Measurements from ENCODE around the gene LYPD3.

Gene LYPD3

GRCh38 chr19:43483281-43483680, 17.9 kb upstream of the LYPD3 start:
- Histone ChIP-seq H3K27me3 (replicated peaks; ENCODE audit: control insufficient read depth, insufficient read depth, low read length) (no peaks in the 10 kb centered on the region), H3K36me3 (ENCODE audit: control insufficient read depth, insufficient read depth, low read length) (no peaks in the 10 kb centered on the region), H3K4me3 (replicated peaks; ENCODE audit: low read depth, low read length) (no peak overlapping the region)
- no peak for TF ChIP-seq CTCF (IDR thresholded peaks at IDR 0.05; ENCODE audit: insufficient read depth, low read length, poor library complexity, severe bottlenecking)
- no peak for DNase-seq (ENCODE audit: extremely low read depth, insufficient read length)

GRCh38 chr19:43482193-43482592, 16.8 kb upstream of the LYPD3 start:
- H3K36me3 ChIP-seq (ENCODE audit: control insufficient read depth, insufficient read depth, low read length): no peaks in the 10 kb centered on the region
- no peak overlapping the region for H3K4me3 ChIP-seq (replicated peaks; ENCODE audit: low read depth, low read length)
- no peak for TF ChIP-seq CTCF (IDR thresholded peaks at IDR 0.05; ENCODE audit: insufficient read depth, low read length, poor library complexity, severe bottlenecking)

GRCh38 chr19:43481701-43482100, 16.3 kb upstream of the LYPD3 start:
- H3K36me3 ChIP-seq (ENCODE audit: control insufficient read depth, insufficient read depth, low read length): no peaks in the 10 kb centered on the region
- no peak for TF ChIP-seq CTCF (IDR thresholded peaks at IDR 0.05; ENCODE audit: insufficient read depth, low read length, poor library complexity, severe bottlenecking)

More at GRCh38 chr19:43482193-43482592, 16.8 kb upstream of the LYPD3 start:
- no peaks in the 10 kb centered on the region for H3K27me3 ChIP-seq (replicated peaks; ENCODE audit: control insufficient read depth, insufficient read depth, low read length)
- DNase-seq (ENCODE audit: extremely low read depth, insufficient read length): no peak

GRCh38 chr19:43480574-43480973, 15.2 kb upstream of the LYPD3 start:
- TF ChIP-seq CTCF (IDR thresholded peaks at IDR 0.05; ENCODE audit: insufficient read depth, low read length, poor library complexity, severe bottlenecking): no peak
- Histone ChIP-seq H3K36me3 (ENCODE audit: control insufficient read depth, insufficient read depth, low read length) (no peaks in the 10 kb centered on the region), H3K27me3 (replicated peaks; ENCODE audit: control insufficient read depth, insufficient read depth, low read length) (no peaks in the 10 kb centered on the region), H3K4me3 (replicated peaks; ENCODE audit: low read depth, low read length) (no peak overlapping the region)
- DNase-seq (ENCODE audit: extremely low read depth, insufficient read length): no peak

More at GRCh38 chr19:43481701-43482100, 16.3 kb upstream of the LYPD3 start:
- H3K27me3 ChIP-seq (replicated peaks; ENCODE audit: control insufficient read depth, insufficient read depth, low read length): no peaks in the 10 kb centered on the region
- H3K4me3 ChIP-seq (replicated peaks; ENCODE audit: low read depth, low read length): no peak overlapping the region
- no peak for DNase-seq (ENCODE audit: extremely low read depth, insufficient read length)

GRCh38 chr19:43479961-43480561, 14.7 kb upstream of the LYPD3 start:
- no peaks in the 10 kb centered on the region for H3K36me3 ChIP-seq (ENCODE audit: control insufficient read depth, insufficient read depth, low read length)
- H3K4me3 ChIP-seq (replicated peaks; ENCODE audit: low read depth, low read length): no peak overlapping the region
- no peak for DNase-seq (ENCODE audit: extremely low read depth, insufficient read length)
- no peaks in the 10 kb centered on the region for H3K27me3 ChIP-seq (replicated peaks; ENCODE audit: control insufficient read depth, insufficient read depth, low read length)
- TF ChIP-seq CTCF (IDR thresholded peaks at IDR 0.05; ENCODE audit: insufficient read depth, low read length, poor library complexity, severe bottlenecking): no peak

- TF ChIP-seq CTCF (IDR thresholded peaks at IDR 0.05; ENCODE audit: insufficient read depth, low read length, poor library complexity, severe bottlenecking): no peak
- Histone ChIP-seq H3K36me3 (ENCODE audit: control insufficient read depth, insufficient read depth, low read length) (no peaks in the 10 kb centered on the region), H3K4me3 (replicated peaks; ENCODE audit: low read depth, low read length) (no peak overlapping the region), H3K27me3 (replicated peaks; ENCODE audit: control insufficient read depth, insufficient read depth, low read length) (no peaks in the 10 kb centered on the region)
- DNase-seq (ENCODE audit: extremely low read depth, insufficient read length): no peak
These were observed 13.8 kb upstream of the LYPD3 start for GRCh38 chr19:43479226-43479625.

Measured in GM06990 (cell line).